Lower lobe of right lung (tissue), 2 donors: ENCODE measurements around the gene TMEM17. TPM values are rescaled to one million over a fixed set of nuclear protein-coding genes. Genes with fewer than 3 reads are reported as not detected.

Experiments
- ATAC-seq, 2 donors: fragments of 200-7000 bp; cut with Tn5 transposase; one replicate each; pipeline ENCODE4 v1.9.1; 2020 to 2022; ENCODE audit warnings: mild to moderate bottlenecking in 2 of 2, moderate library complexity in 2 of 2
- DNase-seq: peaks from one replicate; pipeline ENCODE4 v3.0.0-alpha.2; 2020
- H3K27ac ChIP-seq: fragments of 200-600 bp; one replicate; pipeline ENCODE4 v1.8.0; 2022
- H3K27me3 ChIP-seq: fragments of 200-600 bp; one replicate; pipeline ENCODE4 v1.8.0; 2022; ENCODE audit warnings: low read depth
- H3K36me3 ChIP-seq: fragments of 200-600 bp; one replicate; pipeline ENCODE4 v1.8.0; 2022; ENCODE audit warnings: mild to moderate bottlenecking
- H3K4me1 ChIP-seq: fragments of 200-600 bp; one replicate; pipeline ENCODE4 v1.8.0; 2022
- H3K4me3 ChIP-seq: fragments of 200-600 bp; one replicate; pipeline ENCODE4 v1.8.0; 2022; ENCODE audit warnings: mild to moderate bottlenecking
- H3K9me3 ChIP-seq: fragments of 200-600 bp; one replicate; pipeline ENCODE4 v1.8.0; 2022
- CTCF ChIP-seq: fragments of 200-600 bp; IDR thresholded peaks from one replicate; pipeline ENCODE4 v1.8.0; 2022; ENCODE audit warnings: antibody characterized with exemption, mild to moderate bottlenecking
- intact Hi-C: fragments of 100-400 bp; cut with DNase I; formaldehyde crosslinking; loops from one replicate; pipeline ENCODE4 v1.11.0; 2022
- total RNA-seq: library from RNA; stranded (reverse); fragmentation: NEBNext Ultra II Directional; extraction: Animal tissue kit (Norgen Biotek cat#: 25700); gene quantifications from one replicate; pipeline ENCODE4 v1.2.1, GENCODE V29; 2021
- donor health status: DM: no; HTN: yes; CAD: no; lungs with severe emphysema.

The TMEM17 gene
- total RNA-seq, 1 donor from 2014 or later, result 1.8 TPM

GRCh38 chr2:62531594-62531993, 25.6 kb upstream of the TMEM17 start:
- no peak for TF ChIP-seq CTCF
- no peaks in the 10 kb centered on the region for H3K9me3 ChIP-seq
- no peak for ATAC-seq

GRCh38 chr2:62529758-62530157, 23.8 kb upstream of the TMEM17 start:
- Histone ChIP-seq H3K9me3 (no peaks in the 10 kb centered on the region), H3K4me3 (no peak overlapping the region), H3K27ac (no peak overlapping the region), H3K27me3 (no peaks in the 10 kb centered on the region), H3K4me1 (no peaks in the 10 kb centered on the region), H3K36me3 (no peaks in the 10 kb centered on the region)
- no peak for DNase-seq
- no peak for TF ChIP-seq CTCF
- intact Hi-C loops, result no loop called here
- ATAC-seq, result no peak

More at GRCh38 chr2:62531594-62531993, 25.6 kb upstream of the TMEM17 start:
- intact Hi-C loops, result no loop called here
- no peaks in the 10 kb centered on the region for H3K36me3 ChIP-seq
- H3K4me3 ChIP-seq, result no peak overlapping the region
- no peaks in the 10 kb centered on the region for H3K27me3 ChIP-seq
- no peak for DNase-seq
- no peaks in the 10 kb centered on the region for H3K4me1 ChIP-seq
- no peak overlapping the region for H3K27ac ChIP-seq

GRCh38 chr2:62527478-62528210, 21.6 kb upstream of the TMEM17 start:
- DNase-seq (no peak), ATAC-seq (no peak)
- Histone ChIP-seq H3K4me1 (no peaks in the 10 kb centered on the region), H3K9me3 (no peaks in the 10 kb centered on the region), H3K4me3 (no peak overlapping the region), H3K27me3 (no peaks in the 10 kb centered on the region), H3K36me3 (no peaks in the 10 kb centered on the region), H3K27ac (no peak overlapping the region)
- intact Hi-C loops, result no loop called here
- TF ChIP-seq CTCF, result no peak

- Histone ChIP-seq H3K4me3 (no peak overlapping the region), H3K27me3 (no peaks in the 10 kb centered on the region), H3K27ac (no peak overlapping the region), H3K4me1 (no peaks in the 10 kb centered on the region), H3K36me3 (no peaks in the 10 kb centered on the region), H3K9me3 (no peaks in the 10 kb centered on the region)
- TF ChIP-seq CTCF, result no peak
- intact Hi-C loops, result no loop called here
- ATAC-seq (no peak), DNase-seq (no peak)
Measured at GRCh38 chr2:62526531-62527381, 20.8 kb upstream of the TMEM17 start.

GRCh38 chr2:62525549-62526269, 19.7 kb upstream of the TMEM17 start:
- Histone ChIP-seq H3K27me3 (no peaks in the 10 kb centered on the region), H3K9me3 (no peaks in the 10 kb centered on the region), H3K36me3 (no peaks in the 10 kb centered on the region), H3K4me3 (no peak overlapping the region), H3K27ac (no peak overlapping the region), H3K4me1 (no peaks in the 10 kb centered on the region)
- intact Hi-C loops, result no loop called here
- no peak for ATAC-seq
- DNase-seq, result no peak
- no peak for TF ChIP-seq CTCF
